Fibroblast of lung (primary cell): ENCODE data around the gene HIF1AN.

Source experiments
- CTCF ChIP-seq, 2 donors: IDR thresholded peaks in 1 of 2; conservative IDR thresholded peaks in 1 of 2; 1 replicate in 1 of 2; 2 replicates in 1 of 2; pipeline ENCODE4 v1.5.1; 2011 to 2012; ENCODE audit warnings: low read length in 2 of 2, control low read depth in 1 of 2, inconsistent platforms in 1 of 2, low read depth in 1 of 2, mild to moderate bottlenecking in 1 of 2
- EZH2 ChIP-seq: IDR thresholded peaks from 2 replicates; pipeline ENCODE4 v1.5.1; 2012; ENCODE audit warnings: low read length, control low read depth, mild to moderate bottlenecking; ENCODE audit errors: missing control alignments

GRCh38 chr10:100551738-100552137, 16.0 kb downstream of the HIF1AN start:
- no peak for TF ChIP-seq CTCF (conservative IDR thresholded peaks at IDR 0.05 in 1 of 2, IDR thresholded peaks at IDR 0.05 in 1 of 2; ENCODE audit: low read depth in 1 of 2, low read length in 2 of 2)
- no peak for TF ChIP-seq EZH2
